Left cardiac atrium (tissue), 4 donors: ENCODE results near the gene HSPA1A. TPM values are rescaled to one million over a fixed set of nuclear protein-coding genes. Genes with fewer than 3 reads are reported as not detected.
"Not testable (repeated sequence)": the region's sequence is repeated elsewhere in the genome, so short reads cannot be mapped to it uniquely, and the experiment has no call there.

Experiments used
- ATAC-seq, 2 donors: fragments of 200-7000 bp; cut with Tn5 transposase; one replicate each; pipeline ENCODE4 v1.9.1; 2020; ENCODE audit warnings: mild to moderate bottlenecking in 2 of 2, moderate library complexity in 2 of 2
- DNase-seq: peaks from one replicate; pipeline ENCODE4 v3.0.0-alpha.2; 2020
- intact Hi-C, 2 donors: fragments of 100-400 bp; cut with DNase I; formaldehyde crosslinking; loops; one replicate each; pipeline versions ENCODE4 v1.14.1 to v1.15.1; 2022 to 2023
- total RNA-seq, 2 donors: library from RNA; stranded (reverse); fragmentation: NEBNext Ultra II Directional; extraction: Animal tissue kit (Norgen Biotek cat#: 25700); gene quantifications; one replicate each; pipeline ENCODE4 v1.2.1, GENCODE V29; 2021
- donor health status: DM: no; HTN: yes; CAD: no.
- donor health status: DM: no; HTN: yes; CAD: no; lungs with severe emphysema.
- donor health status: DM: yes; HTN: yes; CAD: no.
- donor health status: Dilated cardiomyopathy.

Gene HSPA1A
- total RNA-seq, 2 donors from 2014 or later, result 197 to 288 TPM

- ATAC-seq (no peak), DNase-seq (no peak)
- intact Hi-C loops, result no loop called here
Observed at GRCh38 chr6:31850765-31851484, 35.6 kb downstream of the HSPA1A start.

GRCh38 chr6:31851485-31851832 is 36.1 kb downstream of the HSPA1A start:
- intact Hi-C loops, result no loop called here
- DNase-seq (no peak), ATAC-seq (no peak)

GRCh38 chr6:31851980-31852718 is 36.8 kb downstream of the HSPA1A start:
- intact Hi-C loops, DNase-seq, ATAC-seq: not testable (repeated sequence)

GRCh38 chr6:31857774-31858173 is 42.4 kb downstream of the HSPA1A start:
- ATAC-seq, DNase-seq, intact Hi-C loops: not testable (repeated sequence)

GRCh38 chr6:31858707-31859106 is 43.4 kb downstream of the HSPA1A start:
- intact Hi-C loops, result no loop called here
- ATAC-seq (no peak), DNase-seq (no peak)

GRCh38 chr6:31859923-31860322 is 44.6 kb downstream of the HSPA1A start:
- no peak for ATAC-seq
- intact Hi-C loops, result loop anchor here in 1 of 2 donors (1.0 kb wide), 1 partner anchor 15 kb away; no protein-coding TSS in a partner anchor
- DNase-seq, result no peak

GRCh38 chr6:31860349-31860748 is 45.0 kb downstream of the HSPA1A start:
- intact Hi-C loops, result loop anchor here in 1 of 2 donors (1.0 kb wide), 1 partner anchor 15 kb away; no protein-coding TSS in a partner anchor
- DNase-seq (no peak), ATAC-seq (no peak)

- ATAC-seq, result no peak
- intact Hi-C loops, result no loop called here
- no peak for DNase-seq
Observed at GRCh38 chr6:31861150-31861549, 45.8 kb downstream of the HSPA1A start.

- intact Hi-C loops, result no loop called here
- no peak for DNase-seq
- no peak for ATAC-seq
Observed at GRCh38 chr6:31861919-31862343, 46.6 kb downstream of the HSPA1A start.

- DNase-seq, result peak; percentile 100
- intact Hi-C loops, result no loop called here
- peak; percentile 98 for ATAC-seq
Observed at GRCh38 chr6:31862344-31863235, 47.2 kb downstream of the HSPA1A start, which contains the start of gene NEU1. TSS of gene NEU1 (minus strand) at chr6:31862821. CDS start at chr6:31862776, 45 bp downstream.

- intact Hi-C loops, ATAC-seq, DNase-seq: not testable (repeated sequence)
Observed at GRCh38 chr6:31864123-31864562, 48.8 kb downstream of the HSPA1A start.

- intact Hi-C loops, result no loop called here
- DNase-seq (no peak), ATAC-seq (no peak)
Observed at GRCh38 chr6:31864818-31865204, 49.5 kb downstream of the HSPA1A start.

- no peak for ATAC-seq
- DNase-seq, result no peak
- intact Hi-C loops, result no loop called here
Observed at GRCh38 chr6:31865205-31866118, 50.1 kb downstream of the HSPA1A start.

Other genes starting within 250 kb of the HSPA1A start
- gene LTA, start 243.3 kb upstream of the HSPA1A start, total RNA-seq, result not detected
- under 1 TPM; 0.53 to 0.92 TPM for gene TNF, start 240.0 kb upstream of the HSPA1A start, total RNA-seq
- gene LTB, start 233.1 kb upstream of the HSPA1A start, total RNA-seq, result 1 to 10 TPM in 1 of 2 donors, under 1 TPM in 1; 0.84 to 1.4 TPM
- gene LST1, start 229.3 kb upstream of the HSPA1A start, total RNA-seq, result 10 to 100 TPM in 1 of 2 donors, 1 to 10 TPM in 1; 9.4 to 16.0 TPM
- gene NCR3, start 222.5 kb upstream of the HSPA1A start, total RNA-seq, result under 1 TPM in 1 of 2 donors, not detected in 1; 0.47 TPM
- 10 to 100 TPM; 17.0 to 37.4 TPM for gene AIF1, start 200.3 kb upstream of the HSPA1A start, total RNA-seq
- gene PRRC2A, start 194.8 kb upstream of the HSPA1A start, total RNA-seq, result 100 to 1,000 TPM in 1 of 2 donors, 10 to 100 TPM in 1; 85.0 to 108 TPM
- 100 to 1,000 TPM; 206 to 294 TPM for gene BAG6, start 162.9 kb upstream of the HSPA1A start, total RNA-seq
- gene APOM, start 159.6 kb upstream of the HSPA1A start, total RNA-seq, result 1 to 10 TPM; 1.4 to 1.7 TPM
- gene C6orf47, start 154.8 kb upstream of the HSPA1A start, total RNA-seq, result 10 to 100 TPM; 17.5 to 20.1 TPM
- gene GPANK1, start 150.5 kb upstream of the HSPA1A start, total RNA-seq, result 10 to 100 TPM; 12.3 to 15.7 TPM
- 100 to 1,000 TPM in 1 of 2 donors, 10 to 100 TPM in 1; 84.8 to 116 TPM for gene CSNK2B, start 149.5 kb upstream of the HSPA1A start, total RNA-seq
- gene LY6G5B, start 145.6 kb upstream of the HSPA1A start, total RNA-seq, result 1 to 10 TPM; 3.2 to 8.8 TPM
- gene LY6G5C, start 134.5 kb upstream of the HSPA1A start, total RNA-seq, result 1 to 10 TPM; 2.2 to 2.5 TPM
- gene ABHD16A, start 112.2 kb upstream of the HSPA1A start, total RNA-seq, result 10 to 100 TPM; 33.5 to 36.3 TPM
- gene LY6G6F, start 108.7 kb upstream of the HSPA1A start, total RNA-seq, result not detected
- not detected for gene LY6G6D, start 100.2 kb upstream of the HSPA1A start, total RNA-seq
- not detected for gene LY6G6C, start 93.8 kb upstream of the HSPA1A start, total RNA-seq
- under 1 TPM; 0.39 to 0.41 TPM for gene MPIG6B, start 92.2 kb upstream of the HSPA1A start, total RNA-seq
- gene DDAH2, start 86.2 kb upstream of the HSPA1A start, total RNA-seq, result 10 to 100 TPM; 55.6 to 56.2 TPM
- gene CLIC1, start 79.0 kb upstream of the HSPA1A start, total RNA-seq, result 100 to 1,000 TPM; 151 to 196 TPM
- gene MSH5, start 75.5 kb upstream of the HSPA1A start, total RNA-seq, result 1 to 10 TPM; 2.6 to 3.0 TPM
- under 1 TPM; 0.71 to 0.73 TPM for gene SAPCD1, start 52.9 kb upstream of the HSPA1A start, total RNA-seq
- 1 to 10 TPM; 4.8 to 6.2 TPM for gene VWA7, start 38.2 kb upstream of the HSPA1A start, total RNA-seq
- 10 to 100 TPM; 24.8 to 39.3 TPM for gene VARS1, start 19.8 kb upstream of the HSPA1A start, total RNA-seq
- gene LSM2, start 8.6 kb upstream of the HSPA1A start, total RNA-seq, result 10 to 100 TPM; 24.3 to 29.4 TPM
- gene HSPA1L, start 260 bp upstream of the HSPA1A start, total RNA-seq, result 1 to 10 TPM; 1.1 to 2.6 TPM
- gene HSPA1B, start 12.2 kb downstream of the HSPA1A start, total RNA-seq, result 100 to 1,000 TPM; 142 to 192 TPM
- 10 to 100 TPM; 26.8 to 31.8 TPM for gene NEU1, start 47.3 kb downstream of the HSPA1A start, total RNA-seq
- not detected for gene SLC44A4, start 63.5 kb downstream of the HSPA1A start, total RNA-seq
- 10 to 100 TPM; 12.9 to 20.2 TPM for gene EHMT2, start 82.2 kb downstream of the HSPA1A start, total RNA-seq
- 1 to 10 TPM; 2.5 to 4.6 TPM for gene ZBTB12, start 86.5 kb downstream of the HSPA1A start, total RNA-seq
- gene C2, start 112.2 kb downstream of the HSPA1A start, total RNA-seq, result 10 to 100 TPM; 12.3 to 30.0 TPM
- 100 to 1,000 TPM in 1 of 2 donors, 10 to 100 TPM in 1; 50.3 to 113 TPM for gene CFB, start 130.6 kb downstream of the HSPA1A start, total RNA-seq
- gene NELFE, start 143.4 kb downstream of the HSPA1A start, total RNA-seq, result 10 to 100 TPM; 39.8 to 53.7 TPM
- gene SKIC2, start 143.6 kb downstream of the HSPA1A start, total RNA-seq, result 10 to 100 TPM; 36.8 to 45.1 TPM
- gene DXO, start 156.6 kb downstream of the HSPA1A start, total RNA-seq, result 10 to 100 TPM; 12.8 to 20.9 TPM
- gene C4A, start 166.5 kb downstream of the HSPA1A start, total RNA-seq, result 100 to 1,000 TPM; 199 to 206 TPM
- 100 to 1,000 TPM; 177 to 235 TPM for gene C4B, start 199.3 kb downstream of the HSPA1A start, total RNA-seq
- 10 to 100 TPM in 1 of 2 donors, 1 to 10 TPM in 1; 2.0 to 10.3 TPM for gene CYP21A2, start 222.9 kb downstream of the HSPA1A start, total RNA-seq